GM12878 (cell line): Measurements from ENCODE around the gene DCTN4. TPM values are rescaled to one million over a fixed set of nuclear protein-coding genes. Genes with fewer than 3 reads are reported as not detected.

Experiments used
- ATAC-seq: fragments of 200-7000 bp; cut with Tn5 transposase; 3 replicates; pipeline ENCODE4 v1.9.1; 2020; ENCODE audit warnings: mild to moderate bottlenecking, moderate library complexity
- BruUV-seq: library from RNA; stranded (reverse); fragments of 400-500 nt; replicated peaks from 2 replicates; lab custom pipeline; 2021; lab: Mats Ljungman, UMichigan
- CTCF ChIA-PET: fragments of 300-600 bp; sonication (Branson Sonifier 250); formaldehyde crosslinking; extraction: SDS; loops from one replicate; lab custom pipeline; 2021; ENCODE audit warnings: inconsistent platforms; lab: Yijun Ruan, JAX
- POLR2A ChIA-PET: fragments of 350-600 bp; formaldehyde crosslinking; extraction: SDS; loops from one replicate; lab custom pipeline; 2021; ENCODE audit warnings: inconsistent platforms; lab: Charles Lee
- RAD21 ChIA-PET: fragments of 300-600 bp; sonication (Branson Sonifier 250); formaldehyde crosslinking; loops from one replicate; lab custom pipeline; 2023; ENCODE audit warnings: antibody characterized with exemption; ENCODE audit not compliant: unreplicated experiment; lab: Charles Lee
- SMC1A ChIA-PET: fragments of 300-600 bp; sonication (Branson Sonifier 250); formaldehyde crosslinking; loops from one replicate; lab custom pipeline; 2023; ENCODE audit not compliant: unreplicated experiment, uncharacterized antibody; lab: Charles Lee
- DNase-seq: peaks from one replicate; pipeline ENCODE4 v3.0.0-alpha.2; 2011; ENCODE audit warnings: low read depth, low spot score
- FAIRE-seq: peaks from 3 replicates; lab custom pipeline; 2011; peaks lifted over from hg19 to GRCh38; lab: Jason Lieb, UNC
- H2AFZ ChIP-seq: 2 replicates; pipeline ENCODE4 v1.6.0; 2011; ENCODE audit warnings: low read depth, low read length, control low read depth; ENCODE audit not compliant: control insufficient read depth
- H3K27ac ChIP-seq: 2 replicates; pipeline ENCODE4 v1.5.1; 2011; ENCODE audit warnings: control low read depth; ENCODE audit not compliant: control insufficient read depth, insufficient read depth
- H3K27me3 ChIP-seq, 2 experiments: replicated peaks in 1 of 2; 2 replicates each; pipeline versions ENCODE4 v1.6.0 to v1.6.1; 2011; ENCODE audit warnings: low read length in 1 of 2; ENCODE audit not compliant: control insufficient read depth in 2 of 2, insufficient read depth in 2 of 2
- H3K36me3 ChIP-seq, 2 experiments: 2 replicates each; pipeline ENCODE4 v1.5.1; 2011; ENCODE audit warnings: low read length in 1 of 2; ENCODE audit not compliant: control insufficient read depth in 2 of 2, insufficient read depth in 2 of 2
- H3K4me1 ChIP-seq: 2 replicates; pipeline ENCODE4 v1.6.1; 2011; ENCODE audit warnings: mild to moderate bottlenecking, low read length, moderate library complexity, mixed read lengths; ENCODE audit not compliant: control insufficient read depth, insufficient read depth
- H3K4me2 ChIP-seq: 2 replicates; pipeline ENCODE4 v1.6.0; 2011; ENCODE audit warnings: control low read depth; ENCODE audit not compliant: control insufficient read depth, insufficient read depth
- H3K4me3 ChIP-seq: fragments of 200-600 bp; sonication (generic); 2 replicates; pipeline ENCODE4 v1.5.1; 2016
- H3K79me2 ChIP-seq: 2 replicates; pipeline ENCODE4 v1.6.0; 2011; ENCODE audit warnings: low read length; ENCODE audit not compliant: control insufficient read depth, insufficient read depth
- H3K9ac ChIP-seq: 2 replicates; pipeline ENCODE4 v1.8.0; 2011; ENCODE audit warnings: low read length, control low read depth, mixed read lengths; ENCODE audit not compliant: control insufficient read depth, insufficient read depth
- H3K9me3 ChIP-seq: replicated peaks from 3 replicates; pipeline ENCODE4 v1.5.1; 2011; ENCODE audit warnings: mild to moderate bottlenecking, low read length; ENCODE audit not compliant: control insufficient read depth, insufficient read depth
- H4K20me1 ChIP-seq: 2 replicates; pipeline ENCODE4 v1.6.0; 2011; ENCODE audit not compliant: control insufficient read depth, insufficient read depth
- BRCA1 ChIP-seq: IDR thresholded peaks from 2 replicates; pipeline ENCODE4 v1.6.1; 2011; ENCODE audit warnings: low read depth, low read length, improper control_type of control experiment
- HDGF ChIP-seq: fragments of 450-650 bp; IDR thresholded peaks from 2 replicates; pipeline ENCODE4 v1.6.1; 2016; ENCODE audit warnings: antibody characterized with exemption
- KAT2A ChIP-seq: conservative IDR thresholded peaks from 2 replicates; pipeline ENCODE4 v1.6.1; 2011; ENCODE audit warnings: low read depth, low read length; ENCODE audit not compliant: control insufficient read depth
- REST ChIP-seq: IDR thresholded peaks from 2 replicates; pipeline ENCODE4 v1.6.1; 2012; ENCODE audit warnings: mild to moderate bottlenecking, low read depth, low read length
- SIN3A ChIP-seq: IDR thresholded peaks from 2 replicates; pipeline ENCODE4 v1.6.1; 2012; ENCODE audit warnings: low read depth, low read length, improper control_type of control experiment
- ZBTB40 ChIP-seq: fragments of 450-650 bp; IDR thresholded peaks from 2 replicates; pipeline ENCODE4 v1.6.1; 2016; ENCODE audit warnings: mild to moderate bottlenecking, moderate library complexity, borderline replicate concordance
- ZNF217 ChIP-seq: fragments of 450-650 bp; IDR thresholded peaks from 2 replicates; pipeline ENCODE4 v1.6.1; 2017; ENCODE audit warnings: antibody characterized with exemption, mild to moderate bottlenecking
- ZNF592 ChIP-seq: fragments of 450-650 bp; IDR thresholded peaks from 2 replicates; pipeline ENCODE4 v1.6.1; 2017; ENCODE audit warnings: mild to moderate bottlenecking, moderate library complexity
- in situ Hi-C: fragments of 300-500 bp; cut with MboI; formaldehyde crosslinking; loops from 9 replicates; pipeline ENCODE4 v1.14.3; 2018; ENCODE audit warnings: mixed read lengths
- intact Hi-C: fragments of 100-400 bp; cut with micrococcal nuclease; formaldehyde crosslinking; loops from one replicate; pipeline ENCODE4 v1.14.2; 2022; ENCODE audit not compliant: unreplicated experiment
- polyA plus RNA-seq, 11 experiments: library from polyadenylated mRNA; depleted of rRNA in 4 of 11; unstranded in 6 of 11; stranded (reverse) in 5 of 11; fragments of >200 nt; fragmentation: Nextera tagmentation in 4 of 11; fragmentation: Illumina TruSeq in 1 of 11; extraction: Ambion mirVana in 4 of 11; extraction: Trizol in 1 of 11; gene quantifications; 1 replicate in 1 of 11; 2 replicates in 10 of 11; pipeline versions ENCODE4 v1.2.1 to v1.2.3, GENCODE V29; 2011 to 2016; ENCODE audit warnings: inconsistent platforms in 2 of 11, missing spikeins in 2 of 11, low read depth in 1 of 11
- total RNA-seq, 4 experiments: library from RNA; depleted of rRNA in 3 of 4; stranded (reverse); fragments of >200 nt in 3 of 4; fragmentation: Illumina TruSeq in 1 of 4; extraction: Trizol in 1 of 4; gene quantifications; 2 replicates each; pipeline versions ENCODE4 v1.2.1 to v1.2.3, GENCODE V29; 2013 to 2021

Gene DCTN4
- total and polyA plus RNA-seq, 10 of the 15 experiments (the other 5 are each of a cell fraction or from before 2014, with no cell fraction given): 7.6 to 27.8 (median 18.0) TPM

GRCh38 chr5:150789450-150789849 lies 30.6 kb upstream of the DCTN4 start (continued):
- no peak for TF ChIP-seq REST
- TF ChIP-seq SIN3A: no peak

GRCh38 chr5:150788977-150789376 lies 30.2 kb upstream of the DCTN4 start:
- RAD21 ChIA-PET: interaction anchor here (0.7 to 1.1 kb wide), 2 partner anchors 9 to 54 kb away, joined by 3 read pairs; no protein-coding TSS in a partner anchor
- Histone ChIP-seq H3K4me1 (peaks cover 22% of the 10 kb centered on the region), H3K4me2 (peak overlapping the region; percentile 95), H3K9ac (no peak overlapping the region), H2AFZ (no peak overlapping the region), H4K20me1 (no peaks in the 10 kb centered on the region), H3K27ac (no peak overlapping the region; the same call in 1 of the 2 replicates), H3K9me3 (peaks cover 4% of the 10 kb centered on the region; the same call in 2 of the 3 replicates), H3K4me3 (no peak overlapping the region), H3K79me2 (peaks cover 48% of the 10 kb centered on the region), H3K27me3 (no peaks in the 10 kb centered on the region), H3K36me3 (no peaks in the 10 kb centered on the region)
- intact Hi-C loops (loop anchor here (10.0 kb wide), 2 partner anchors 304 to 466 kb away; partner anchors contain the start of gene GM2A), in situ Hi-C loops (no loop called here)
- SMC1A ChIA-PET: interaction anchor here (0.6 to 2.1 kb wide), 5 partner anchors 10 to 437 kb away, joined by 3 to 10 read pairs (median 4); partner anchors contain the start of gene SMIM3
- no TSS peak for BruUV-seq
- no peak for ATAC-seq
- CTCF ChIA-PET: interaction anchor here (0.7 to 2.4 kb wide), 5 partner anchors 10 to 229 kb away, joined by 3 to 8 read pairs (median 6); partner anchors contain the start of genes IRGM and SMIM3
- no peak for DNase-seq
- POLR2A ChIA-PET: interaction anchor here (0.5 to 1.9 kb wide), 3 partner anchors 9 to 370 kb away, joined by 3 to 5 read pairs (median 4); no protein-coding TSS in a partner anchor
- FAIRE-seq: no peak
- no peak for TF ChIP-seq ZBTB40
- no peak for TF ChIP-seq BRCA1
- TF ChIP-seq HDGF: no peak
- TF ChIP-seq ZNF592: no peak
- TF ChIP-seq KAT2A: no peak
- TF ChIP-seq ZNF217: no peak
